ENCODE measurements around the gene PPP1R9A.

PPP1R9A gene

DNA sequence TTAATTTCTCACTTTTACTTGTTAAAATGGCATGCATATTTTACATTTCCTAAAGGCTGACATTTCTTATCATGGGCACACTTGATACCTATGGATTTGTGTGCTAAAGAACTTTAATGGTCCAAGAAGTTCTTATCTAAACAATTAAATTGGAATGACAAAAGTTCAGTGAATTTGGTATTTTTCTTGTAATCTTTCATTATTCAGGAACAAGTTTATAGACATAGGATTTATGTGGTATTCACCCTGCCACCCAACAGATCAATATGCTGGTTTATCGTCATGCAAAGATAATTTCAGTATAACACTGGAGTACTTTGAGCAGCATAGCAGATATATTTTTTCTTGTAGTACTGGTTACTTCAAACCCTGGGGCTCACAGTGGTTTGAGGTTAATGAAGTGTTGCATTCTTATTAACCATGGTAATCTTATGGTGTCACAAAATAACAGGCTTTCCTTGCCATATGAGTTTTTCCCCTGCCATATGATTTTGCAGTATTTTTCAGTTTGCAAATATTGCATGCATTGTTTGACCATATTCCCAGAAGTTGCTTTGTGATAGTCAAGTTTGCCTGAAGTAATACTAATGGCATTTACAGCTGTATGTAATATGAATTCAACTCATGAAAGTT, 148.8 kb downstream of the PPP1R9A start:
- DNase-seq = no peak
- in situ Hi-C loops (cut with HindIII; ENCODE audit: low pct_ligation_motif_present, low pct_unique_long_range_greater_than_20kb, low sequenced_read_pairs) = no loop called here

DNA sequence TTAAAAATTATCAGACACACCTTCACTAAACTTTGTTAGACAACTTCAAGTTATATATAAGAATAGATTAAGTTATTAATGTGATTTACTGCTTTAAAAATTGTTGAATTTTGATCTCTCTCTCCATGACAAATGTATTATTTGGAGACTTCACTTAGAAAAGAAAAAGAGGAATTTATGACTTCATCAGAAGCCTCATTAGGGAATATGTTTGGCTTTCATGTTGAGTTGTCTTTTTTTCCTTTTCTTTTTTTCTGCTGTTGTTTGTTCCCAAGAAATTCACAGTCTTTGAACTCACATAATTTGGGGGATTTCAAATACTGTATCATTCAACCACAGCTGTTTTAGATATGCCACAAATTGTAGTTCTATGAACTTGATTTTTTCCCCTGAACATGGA, 149.5 kb downstream of the PPP1R9A start:
- in situ Hi-C loops (cut with HindIII; ENCODE audit: low pct_ligation_motif_present, low pct_unique_long_range_greater_than_20kb, low sequenced_read_pairs) = no loop called here

DNA sequence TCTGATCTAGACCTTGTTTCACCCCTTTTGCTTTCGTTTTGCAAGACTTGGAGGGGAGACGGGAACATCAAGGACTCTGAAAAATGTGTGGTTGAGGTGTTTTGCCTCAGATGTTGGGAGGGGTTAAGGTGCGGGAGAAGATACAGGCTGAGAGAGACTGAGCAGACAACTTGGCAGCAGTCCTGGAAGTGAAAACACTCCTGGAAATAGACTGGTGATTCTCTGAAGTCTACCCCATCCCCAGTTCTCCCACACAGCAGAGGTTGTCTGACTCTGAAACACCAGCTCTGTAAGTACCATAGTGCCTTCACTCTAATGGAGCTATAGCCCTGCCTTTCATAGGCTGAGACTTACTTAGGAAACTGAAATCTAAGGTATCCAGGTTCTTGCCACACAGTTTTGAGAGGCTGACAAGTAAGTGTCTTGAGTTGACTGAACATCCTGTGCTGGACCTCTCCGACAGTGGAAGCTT, 152.5 kb downstream of the PPP1R9A start:
- in situ Hi-C loops (cut with HindIII; ENCODE audit: low pct_ligation_motif_present, low pct_unique_long_range_greater_than_20kb, low sequenced_read_pairs) = no loop called here
- DNase-seq = peak; percentile 24

More for the DNA sequence above, 149.5 kb downstream of the PPP1R9A start:
- DNase-seq = no peak

- no peak for DNase-seq
- in situ Hi-C loops (cut with HindIII; ENCODE audit: low pct_ligation_motif_present, low pct_unique_long_range_greater_than_20kb, low sequenced_read_pairs) = no loop called here
These were observed 155.5 kb downstream of the PPP1R9A start for GRCh38 chr7:95062901-95063300.

GRCh38 chr7:95066737-95067530, 159.5 kb downstream of the PPP1R9A start:
- peak; percentile 24 for DNase-seq
- in situ Hi-C loops (cut with HindIII; ENCODE audit: low pct_ligation_motif_present, low pct_unique_long_range_greater_than_20kb, low sequenced_read_pairs) = no loop called here

DNA sequence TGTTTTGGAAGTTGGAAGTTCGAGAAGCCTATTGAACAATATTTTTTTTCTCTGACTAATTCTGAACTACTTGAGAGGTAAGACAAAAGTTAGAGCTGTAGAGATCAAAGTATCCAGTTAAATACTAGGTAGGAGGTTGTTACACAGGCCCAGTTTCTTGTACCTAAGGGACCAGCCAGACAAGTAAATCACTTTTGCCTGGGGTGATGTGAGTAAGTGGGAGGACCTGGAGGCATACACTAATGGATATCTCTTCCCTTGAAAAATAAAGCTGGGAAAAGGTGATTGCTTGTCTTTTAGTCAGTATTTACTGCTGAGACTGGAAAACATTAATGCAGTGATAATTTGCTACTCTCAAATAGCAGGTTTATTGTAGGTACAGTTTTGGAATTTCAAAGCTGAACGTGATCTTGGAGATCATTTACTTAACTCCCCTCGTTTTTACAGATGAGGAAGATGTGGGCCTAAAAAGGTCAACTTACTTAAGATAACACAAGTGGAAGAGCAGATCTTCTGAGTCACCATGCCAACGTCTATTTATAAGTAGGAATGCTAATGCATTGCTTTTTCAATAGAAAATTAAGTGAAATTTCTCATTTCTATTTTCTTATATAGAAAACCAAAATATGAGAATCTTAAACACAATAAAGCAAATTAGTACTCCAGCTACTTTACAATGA, 181.3 kb downstream of the PPP1R9A start:
- DNase-seq = no peak
- in situ Hi-C loops (cut with HindIII; ENCODE audit: low pct_ligation_motif_present, low pct_unique_long_range_greater_than_20kb, low sequenced_read_pairs) = no loop called here

DNA sequence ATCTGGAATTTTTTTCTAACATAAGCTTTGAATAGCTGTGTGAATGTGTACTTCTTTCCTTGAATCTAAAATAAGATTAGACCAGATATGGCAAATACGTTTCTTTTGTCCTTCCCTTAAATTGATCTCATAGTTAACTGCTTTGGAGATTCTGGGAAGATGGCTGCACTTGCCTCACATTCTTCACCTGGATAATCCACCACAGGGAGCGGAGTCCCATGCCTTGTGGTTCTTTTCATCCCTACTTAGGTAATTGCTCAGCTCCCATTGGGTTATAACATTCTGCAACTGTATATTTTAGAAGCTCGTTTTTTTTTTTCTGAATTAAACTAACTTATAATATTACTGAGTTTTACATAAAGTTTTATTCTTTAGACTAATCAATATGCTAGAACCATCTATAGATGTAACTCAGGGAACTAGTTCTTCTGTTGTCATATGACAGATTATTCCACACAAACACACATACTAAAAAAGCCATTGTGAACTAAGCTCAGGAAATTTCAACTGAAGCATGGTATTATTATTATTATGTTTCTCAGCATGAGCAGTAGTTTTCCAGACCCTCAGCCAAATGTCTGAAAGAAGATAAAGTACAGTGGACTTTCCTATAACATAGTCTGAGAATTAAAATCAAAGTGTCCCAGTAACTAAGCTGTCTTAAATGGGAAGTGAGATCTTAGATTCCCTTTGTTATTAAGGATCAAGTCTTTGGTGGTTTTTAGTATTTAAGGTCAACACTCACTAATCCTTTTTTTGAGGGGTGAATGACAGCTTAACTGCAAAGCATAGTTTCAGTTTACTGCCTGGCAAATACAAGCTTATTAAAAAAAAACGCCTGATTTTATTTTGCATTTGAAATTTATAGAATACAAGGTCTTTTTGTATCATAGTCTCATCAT, 182.3 kb downstream of the PPP1R9A start:
- DNase-seq = no peak
- in situ Hi-C loops (cut with HindIII; ENCODE audit: low pct_ligation_motif_present, low pct_unique_long_range_greater_than_20kb, low sequenced_read_pairs) = no loop called here

GRCh38 chr7:95092324-95092723, 184.9 kb downstream of the PPP1R9A start:
- in situ Hi-C loops (cut with HindIII; ENCODE audit: low pct_ligation_motif_present, low pct_unique_long_range_greater_than_20kb, low sequenced_read_pairs) = no loop called here
- no peak for DNase-seq

DNA sequence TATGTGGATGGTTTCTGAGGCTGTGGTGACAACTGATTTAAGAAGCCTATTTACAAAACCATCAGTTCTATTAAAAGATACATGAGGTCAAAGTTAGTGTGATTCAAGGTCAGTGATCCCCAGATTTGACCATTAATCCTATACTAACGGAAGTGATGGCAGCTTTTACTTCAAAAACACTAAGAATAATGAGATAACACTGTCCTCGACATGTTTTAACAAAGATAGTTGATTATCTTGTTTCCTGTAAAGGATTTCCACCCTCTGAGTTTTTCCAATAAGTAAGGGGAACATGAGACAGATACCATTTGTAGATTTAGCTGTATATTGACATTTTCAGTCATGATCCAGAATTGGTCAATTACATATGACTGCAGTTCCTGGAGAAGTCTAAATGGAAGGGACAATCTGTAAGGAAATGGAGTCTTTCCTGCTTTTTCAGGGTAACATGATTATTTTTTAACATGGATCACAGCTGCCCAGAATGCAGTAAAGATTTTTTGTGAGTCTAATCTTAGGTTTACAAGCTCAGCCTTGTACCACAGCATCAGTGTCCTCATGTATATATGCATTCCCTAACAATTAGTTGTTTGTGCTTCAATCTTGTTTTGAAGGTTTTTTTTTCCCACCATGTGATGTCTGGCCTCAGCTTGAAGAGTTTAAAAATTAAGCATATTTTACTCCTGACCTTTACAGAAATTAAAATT, 188.0 kb downstream of the PPP1R9A start:
- in situ Hi-C loops (cut with HindIII; ENCODE audit: low pct_ligation_motif_present, low pct_unique_long_range_greater_than_20kb, low sequenced_read_pairs) = no loop called here
- no peak for DNase-seq

DNA sequence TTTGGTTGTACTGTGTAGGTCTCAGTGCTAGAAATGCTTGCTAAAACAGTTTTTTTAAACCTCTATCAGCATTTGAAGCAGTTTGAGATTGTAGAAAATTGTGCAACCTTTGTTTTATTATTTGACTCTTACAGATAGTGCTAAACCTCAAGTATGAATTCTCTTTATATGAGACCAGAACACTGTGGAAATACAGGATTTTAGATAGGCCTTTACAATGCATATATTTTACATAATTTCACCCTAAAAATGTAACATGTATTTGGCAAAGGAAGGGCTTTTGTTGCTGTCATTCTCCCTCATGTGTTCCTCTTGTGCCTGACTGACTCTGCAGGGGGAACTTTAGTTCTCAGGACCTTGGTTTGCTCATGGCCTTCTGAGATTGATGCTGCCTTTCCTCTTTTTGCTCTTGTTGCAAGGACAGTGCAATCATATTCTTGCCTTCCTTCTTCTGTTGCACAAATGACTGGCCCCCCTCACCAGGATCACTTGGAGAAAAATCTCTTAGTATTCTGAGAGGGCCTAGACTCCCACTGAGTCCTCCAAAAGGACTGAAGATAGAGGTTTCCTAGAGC, 188.7 kb downstream of the PPP1R9A start:
- in situ Hi-C loops (cut with HindIII; ENCODE audit: low pct_ligation_motif_present, low pct_unique_long_range_greater_than_20kb, low sequenced_read_pairs) = no loop called here
- DNase-seq = no peak

DNA sequence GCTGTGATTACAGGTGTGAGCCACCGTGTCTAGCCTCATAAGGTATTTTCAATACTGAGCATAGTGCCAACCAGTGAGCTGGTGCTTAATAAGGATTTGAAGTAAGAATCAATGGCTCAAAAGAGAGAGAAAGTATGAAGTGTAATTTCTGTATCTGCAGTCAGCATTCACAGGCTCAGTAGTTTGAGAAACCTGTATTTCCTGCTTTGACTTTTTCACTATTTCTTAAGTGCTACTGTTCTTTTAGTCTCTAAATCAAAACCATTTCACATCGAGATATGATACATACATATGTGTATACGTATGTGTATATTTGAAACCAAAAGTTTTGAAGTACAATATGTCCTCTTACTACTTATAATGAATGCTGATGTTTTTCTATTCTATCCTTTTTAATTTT, 189.9 kb downstream of the PPP1R9A start:
- in situ Hi-C loops (cut with HindIII; ENCODE audit: low pct_ligation_motif_present, low pct_unique_long_range_greater_than_20kb, low sequenced_read_pairs) = no loop called here
- DNase-seq = no peak

GRCh38 chr7:95097851-95098250, 190.5 kb downstream of the PPP1R9A start:
- DNase-seq = no peak
- in situ Hi-C loops (cut with HindIII; ENCODE audit: low pct_ligation_motif_present, low pct_unique_long_range_greater_than_20kb, low sequenced_read_pairs) = no loop called here

GRCh38 chr7:95099106-95099505, 191.7 kb downstream of the PPP1R9A start:
- DNase-seq = no peak
- in situ Hi-C loops (cut with HindIII; ENCODE audit: low pct_ligation_motif_present, low pct_unique_long_range_greater_than_20kb, low sequenced_read_pairs) = no loop called here

- in situ Hi-C loops (cut with HindIII; ENCODE audit: low pct_ligation_motif_present, low pct_unique_long_range_greater_than_20kb, low sequenced_read_pairs) = no loop called here
These were observed 194.0 kb downstream of the PPP1R9A start for GRCh38 chr7:95101422-95101821.

DNA sequence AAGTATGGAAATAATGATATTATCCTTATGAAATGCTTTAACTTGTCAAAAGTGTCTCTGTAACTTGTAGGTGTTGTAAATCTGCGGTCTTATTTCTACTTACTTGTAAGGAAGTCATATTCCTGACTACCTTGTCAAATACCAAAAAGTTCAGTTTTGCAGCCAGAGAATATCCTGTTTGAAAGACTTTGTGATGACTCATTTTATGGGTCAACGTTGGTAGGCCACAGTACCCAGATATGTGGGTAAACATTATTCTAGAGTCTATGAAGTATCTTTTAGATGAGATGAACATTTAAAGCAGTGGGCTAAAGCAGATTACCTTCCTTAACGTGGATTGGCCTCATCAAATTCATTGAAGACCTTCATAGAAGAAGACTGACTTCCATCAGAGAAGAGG, 195.3 kb downstream of the PPP1R9A start:
- in situ Hi-C loops (cut with HindIII; ENCODE audit: low pct_ligation_motif_present, low pct_unique_long_range_greater_than_20kb, low sequenced_read_pairs) = no loop called here
- DNase-seq = peak; percentile 88

More at GRCh38 chr7:95101422-95101821, 194.0 kb downstream of the PPP1R9A start:
- no peak for DNase-seq

DNA sequence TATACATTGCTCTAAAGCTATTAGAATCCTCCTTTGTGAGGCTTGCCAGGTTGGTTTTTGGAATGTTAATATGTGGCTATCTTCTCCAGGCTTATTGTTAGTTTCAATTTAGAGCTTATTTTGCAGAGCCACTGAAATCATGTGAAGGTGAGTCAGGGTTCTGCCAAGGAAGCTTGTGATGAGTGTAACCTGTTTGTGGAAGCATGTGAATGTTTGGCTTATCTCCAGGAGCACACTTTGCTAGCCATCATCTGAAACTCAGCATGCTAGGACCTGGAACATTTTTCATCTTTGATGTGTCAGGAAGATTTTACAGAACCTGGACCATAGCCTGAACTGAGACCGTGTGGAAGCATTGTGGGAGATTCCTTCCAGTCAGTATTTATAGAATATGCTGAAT, 197.3 kb downstream of the PPP1R9A start:
- in situ Hi-C loops (cut with HindIII; ENCODE audit: low pct_ligation_motif_present, low pct_unique_long_range_greater_than_20kb, low sequenced_read_pairs) = no loop called here
- DNase-seq = peak; percentile 96

DNA sequence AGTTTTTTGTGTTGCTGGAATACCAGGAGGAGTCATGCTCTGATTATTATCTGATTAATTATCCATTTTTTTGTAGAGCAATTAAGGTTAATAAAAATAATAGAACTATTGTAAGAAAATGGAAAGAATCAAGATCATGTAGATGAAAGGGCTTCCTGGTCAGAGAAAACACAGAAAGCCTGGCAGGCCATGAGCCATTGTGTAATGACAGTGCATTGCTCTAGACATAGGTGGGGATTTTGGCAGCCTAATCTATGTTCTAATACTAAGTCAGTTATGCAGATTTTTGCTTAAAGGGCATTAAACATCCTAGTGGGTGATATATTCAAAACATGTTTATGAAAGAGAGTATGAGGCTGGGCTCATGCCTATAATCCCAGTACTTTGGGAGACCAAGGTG, 198.2 kb downstream of the PPP1R9A start:
- in situ Hi-C loops (cut with HindIII; ENCODE audit: low pct_ligation_motif_present, low pct_unique_long_range_greater_than_20kb, low sequenced_read_pairs) = no loop called here
- DNase-seq = peak; percentile 31

DNA sequence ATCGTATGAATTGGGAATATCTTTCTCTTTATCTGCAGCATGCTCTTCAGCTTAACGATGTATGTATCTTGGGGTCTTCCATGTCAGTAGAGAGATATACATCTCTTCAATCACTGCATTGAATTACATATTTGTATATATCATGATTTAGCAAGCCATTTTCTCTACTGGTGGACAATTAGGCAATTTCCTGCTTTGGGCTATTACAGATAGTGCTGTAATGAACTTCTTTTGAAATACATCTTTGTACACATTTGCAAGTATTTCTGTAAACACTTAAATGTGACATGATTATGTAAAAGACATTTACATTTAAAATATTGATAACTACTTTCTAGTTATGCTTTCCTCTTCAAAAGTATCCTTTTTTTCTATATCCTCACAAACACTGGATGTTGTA, 199.0 kb downstream of the PPP1R9A start:
- no peak for DNase-seq

More for the DNA sequence above, 199.0 kb downstream of the PPP1R9A start:
- in situ Hi-C loops (cut with HindIII; ENCODE audit: low pct_ligation_motif_present, low pct_unique_long_range_greater_than_20kb, low sequenced_read_pairs) = no loop called here
